G401.6 (cell line): ENCODE measurements around the gene PGM5.
"Not testable (repeated sequence)": the region's sequence is repeated elsewhere in the genome, so short reads cannot be mapped to it uniquely, and the experiment has no call there.

Experiments
- FAIRE-seq: peaks from 2 replicates; lab custom pipeline; 2012; peaks lifted over from hg19 to GRCh38; lab: Jason Lieb, UNC

Gene PGM5

DNA sequence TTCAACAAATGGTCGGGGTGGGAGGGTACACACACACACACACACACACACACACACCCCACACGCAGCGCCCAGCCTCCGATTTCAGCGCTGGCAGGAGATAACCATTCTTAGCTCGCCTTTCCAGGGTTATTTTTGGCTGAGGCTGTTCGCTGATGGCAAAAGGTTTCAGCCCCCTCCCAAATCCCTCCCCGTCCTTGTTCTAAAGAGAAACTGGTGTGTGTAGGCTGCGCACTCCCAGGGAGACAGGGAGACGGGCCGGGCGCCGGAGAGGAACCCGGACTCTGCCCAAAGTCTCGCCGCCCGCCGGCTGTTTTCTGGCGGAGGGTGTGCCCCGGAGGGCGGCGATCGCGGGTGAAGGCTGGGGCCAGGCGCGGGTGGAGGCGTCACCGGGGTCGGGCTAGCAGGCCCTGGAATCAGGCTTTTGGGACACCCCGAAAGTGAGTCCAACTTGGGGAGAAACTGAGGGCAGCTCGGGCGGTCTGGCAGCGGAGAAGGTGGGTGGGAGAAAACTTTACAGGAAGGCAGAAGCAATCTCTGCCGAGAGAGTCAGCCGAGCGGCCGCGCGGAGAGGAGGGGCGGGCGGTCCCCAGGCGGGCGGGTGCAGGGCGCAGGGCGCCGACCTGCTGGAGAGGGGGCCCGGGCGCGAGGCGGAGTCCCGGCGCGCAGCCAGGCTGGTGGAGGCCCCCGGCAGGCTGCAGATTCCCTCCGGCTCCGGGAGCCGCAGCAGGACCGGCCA lies at the start of gene PGM5:
Gene PGM5, plus strand, starts transcription at position 232 of the 739 bp plus-strand sequence. CDS start 517 bp downstream, outside the sequence.
- not testable (repeated sequence) for FAIRE-seq

- not testable (repeated sequence) for FAIRE-seq
Observed at GRCh38 chr9:68307127-68307526, 49.3 kb upstream of the PGM5 start.

GRCh38 chr9:68307654-68308053 lies 48.8 kb upstream of the PGM5 start:
- FAIRE-seq: not testable (repeated sequence)

DNA sequence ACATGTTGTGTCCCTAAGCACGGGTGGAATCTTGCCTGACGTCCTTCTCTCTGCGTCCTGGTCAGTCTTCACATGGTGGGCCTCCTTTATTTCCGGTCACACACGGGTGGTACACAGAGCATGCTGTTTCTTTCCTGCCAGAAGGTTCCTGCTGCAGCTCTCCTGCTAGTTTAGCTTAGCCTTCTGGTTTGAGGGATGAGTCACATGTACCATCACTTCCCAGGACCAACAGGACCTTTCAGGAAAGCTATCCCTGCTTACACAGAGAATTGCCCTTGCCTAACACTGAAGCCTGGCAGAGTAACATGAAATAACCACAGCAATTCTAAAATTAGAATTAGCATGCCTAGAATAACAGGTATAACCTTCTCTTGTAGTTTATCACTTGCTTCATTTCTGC lies 45.2 kb upstream of the PGM5 start:
- FAIRE-seq: not testable (repeated sequence)

DNA sequence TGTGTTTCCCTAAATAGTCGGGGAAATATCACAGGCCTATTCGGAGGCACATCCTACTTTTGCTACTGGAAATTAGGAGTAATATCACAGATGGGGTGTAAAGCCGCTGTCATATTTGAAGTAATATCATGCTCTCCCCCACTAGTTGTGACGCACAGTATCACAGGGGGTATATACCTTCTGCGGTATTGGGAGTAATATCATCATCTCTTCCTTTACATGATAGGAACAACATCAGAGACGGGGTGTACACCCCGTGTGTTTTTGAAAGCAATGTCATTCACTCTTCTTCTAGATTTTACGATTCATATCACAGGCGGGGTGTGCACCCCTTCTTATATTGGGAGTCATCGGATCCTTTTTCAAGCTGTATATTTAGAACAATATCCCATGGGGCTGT lies 38.2 kb upstream of the PGM5 start:
- not testable (repeated sequence) for FAIRE-seq

- not testable (repeated sequence) for FAIRE-seq
Observed at GRCh38 chr9:68323749-68324148, 32.7 kb upstream of the PGM5 start.

GRCh38 chr9:68324518-68324917 lies 31.9 kb upstream of the PGM5 start:
- FAIRE-seq: not testable (repeated sequence)

DNA sequence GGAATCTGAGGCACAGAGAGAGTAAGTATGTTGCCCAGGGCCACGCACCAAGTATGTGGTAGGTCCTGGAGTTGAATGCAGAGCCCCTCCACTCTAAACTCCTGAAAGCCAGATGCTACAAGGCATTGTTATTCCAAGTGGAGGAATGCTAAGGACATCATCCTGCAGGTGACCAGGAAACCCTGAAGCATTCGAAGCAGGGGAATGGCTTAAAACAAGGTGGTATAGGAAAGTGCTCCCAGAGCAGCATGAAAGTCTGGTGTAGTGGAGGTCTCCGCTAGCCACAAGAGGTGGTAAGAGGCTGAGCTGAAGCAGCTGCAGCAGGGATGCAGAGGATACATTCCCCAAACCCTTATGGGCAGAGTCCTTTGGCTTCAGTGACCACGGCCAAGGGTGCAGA lies 27.3 kb upstream of the PGM5 start:
- FAIRE-seq: not testable (repeated sequence)

GRCh38 chr9:68330531-68331173 lies 25.8 kb upstream of the PGM5 start:
- not testable (repeated sequence) for FAIRE-seq

- not testable (repeated sequence) for FAIRE-seq
Observed at GRCh38 chr9:68332122-68332521, 24.3 kb upstream of the PGM5 start.

GRCh38 chr9:68335935-68336334 lies 20.5 kb upstream of the PGM5 start:
- not testable (repeated sequence) for FAIRE-seq

GRCh38 chr9:68336639-68337339 lies 19.6 kb upstream of the PGM5 start:
- not testable (repeated sequence) for FAIRE-seq

- FAIRE-seq: not testable (repeated sequence)
Observed at GRCh38 chr9:68338000-68338399, 18.4 kb upstream of the PGM5 start.

DNA sequence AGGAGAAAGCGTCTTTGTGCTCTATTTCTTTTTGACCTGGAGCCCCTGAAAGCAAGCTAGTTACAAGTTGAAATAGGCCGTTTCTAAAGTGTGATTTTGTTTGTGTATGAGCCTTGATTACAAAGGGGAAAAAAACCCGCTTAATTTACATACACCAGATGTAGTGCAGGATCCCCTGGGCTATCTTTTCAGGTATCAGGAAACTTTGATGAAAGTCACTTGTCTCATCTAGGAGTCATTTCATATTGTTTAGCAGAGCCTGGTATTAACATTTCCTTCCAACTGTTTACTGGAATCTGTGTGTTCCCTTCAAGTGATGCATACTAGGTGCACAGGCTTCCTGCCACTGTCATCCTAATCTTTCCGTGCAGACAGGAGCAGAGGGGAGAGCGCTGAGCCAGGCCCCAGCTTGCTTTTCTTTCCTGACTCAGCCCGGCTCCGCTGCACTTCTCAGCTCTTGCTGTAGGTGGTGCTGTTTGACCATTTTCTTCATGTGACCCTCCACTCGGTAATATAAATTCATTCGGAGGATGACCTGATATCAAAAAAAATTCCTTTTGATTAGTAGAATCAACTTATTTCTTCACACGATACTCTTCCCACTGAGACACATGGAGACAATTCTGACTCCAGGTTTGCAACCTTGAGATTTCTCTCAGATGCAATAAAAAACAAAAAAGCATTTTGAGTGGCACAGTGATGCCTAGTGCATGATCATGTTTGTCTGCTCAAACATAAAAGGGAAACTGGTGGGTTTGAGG lies 14.0 kb upstream of the PGM5 start:
- FAIRE-seq: not testable (repeated sequence)

- not testable (repeated sequence) for FAIRE-seq
Observed at GRCh38 chr9:68343242-68343641, 13.2 kb upstream of the PGM5 start.

- FAIRE-seq: not testable (repeated sequence)
Observed at GRCh38 chr9:68343992-68344391, 12.4 kb upstream of the PGM5 start.

DNA sequence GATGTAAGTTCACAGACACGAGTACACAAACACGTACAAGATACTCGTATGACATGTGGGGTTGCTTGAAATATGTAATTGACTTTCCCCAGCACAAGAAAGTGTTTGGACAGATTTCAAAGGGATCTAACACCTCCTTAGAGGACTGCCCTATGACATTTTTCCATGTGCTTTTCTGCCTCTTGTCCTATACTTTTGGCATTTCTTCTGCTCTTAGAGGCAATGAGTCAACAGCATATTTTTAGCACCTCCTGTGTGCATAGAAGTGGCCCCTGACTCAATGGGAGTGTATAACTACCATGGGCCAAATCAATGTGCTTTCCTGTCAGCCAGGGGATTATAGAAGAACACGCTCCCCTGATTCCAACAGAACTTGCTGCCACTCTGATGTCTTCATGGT lies 4.7 kb upstream of the PGM5 start:
- FAIRE-seq: not testable (repeated sequence)

DNA sequence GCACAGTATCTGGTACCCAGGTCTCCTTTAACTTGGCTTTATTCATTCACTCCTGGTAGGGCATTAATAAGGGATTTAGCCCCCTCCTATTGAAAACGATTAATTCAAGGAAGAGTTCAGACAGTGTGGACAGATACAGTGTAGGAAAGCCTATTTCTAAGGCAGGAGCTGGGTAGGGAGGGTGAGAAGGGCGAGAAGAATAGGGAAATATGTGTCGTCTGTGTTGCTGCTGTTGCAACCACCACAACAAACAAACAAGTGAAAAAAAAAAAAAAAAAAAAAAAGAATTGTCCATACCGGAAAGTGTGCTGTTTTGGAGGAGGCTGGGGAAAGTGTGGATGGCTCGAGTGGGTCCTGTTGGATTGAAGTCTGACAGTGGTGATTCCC lies 425 bp upstream of the PGM5 start:
- FAIRE-seq: not testable (repeated sequence)

DNA sequence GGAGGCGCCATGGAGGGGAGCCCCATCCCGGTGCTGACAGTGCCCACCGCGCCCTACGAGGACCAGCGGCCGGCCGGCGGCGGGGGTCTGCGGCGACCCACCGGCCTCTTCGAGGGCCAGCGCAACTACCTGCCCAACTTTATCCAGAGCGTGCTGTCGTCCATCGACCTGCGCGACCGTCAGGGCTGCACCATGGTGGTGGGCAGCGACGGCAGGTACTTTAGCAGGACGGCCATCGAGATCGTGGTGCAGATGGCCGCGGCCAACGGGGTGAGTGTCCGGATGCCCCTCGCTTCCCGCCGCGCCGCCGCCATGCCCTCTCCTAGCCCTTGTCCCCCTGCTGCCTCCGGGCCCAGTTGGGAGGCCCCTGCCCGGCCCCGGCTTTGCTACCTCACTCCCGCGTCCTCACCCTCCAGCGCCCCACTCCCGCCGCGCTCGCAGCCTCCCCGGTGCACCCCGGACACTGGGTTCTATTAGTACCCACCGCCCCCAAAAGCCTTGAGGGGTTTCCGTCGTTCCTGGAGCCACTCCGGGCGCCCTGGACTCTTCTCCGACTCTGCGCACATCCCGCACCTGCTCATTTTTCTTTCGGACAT lies 806 bp downstream of the PGM5 start:
- not testable (repeated sequence) for FAIRE-seq

- FAIRE-seq: not testable (repeated sequence)
Observed at GRCh38 chr9:68366933-68367547, 10.6 kb downstream of the PGM5 start.

DNA sequence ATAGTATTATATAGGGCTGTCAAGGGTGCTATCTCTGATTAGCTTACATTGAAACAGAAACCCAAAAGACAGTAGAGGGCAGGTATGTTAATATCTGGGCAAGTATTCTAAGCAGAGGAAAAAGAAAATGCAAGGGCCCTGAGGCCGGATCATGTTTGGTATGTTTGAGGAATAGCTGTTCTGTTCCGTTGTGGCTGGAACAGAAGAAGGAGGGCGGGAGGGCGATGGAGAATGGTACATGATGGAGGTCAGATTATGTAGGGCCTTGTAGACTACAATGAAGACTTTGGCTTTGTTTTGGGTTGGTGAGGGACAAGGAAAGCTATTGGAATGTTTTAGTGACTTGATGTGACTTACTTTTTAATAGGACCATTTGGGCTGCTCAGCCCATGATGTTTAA lies 19.4 kb downstream of the PGM5 start:
- FAIRE-seq: not testable (repeated sequence)
